ENCODE measurements around the gene ZP1.

The ZP1 gene

DNA sequence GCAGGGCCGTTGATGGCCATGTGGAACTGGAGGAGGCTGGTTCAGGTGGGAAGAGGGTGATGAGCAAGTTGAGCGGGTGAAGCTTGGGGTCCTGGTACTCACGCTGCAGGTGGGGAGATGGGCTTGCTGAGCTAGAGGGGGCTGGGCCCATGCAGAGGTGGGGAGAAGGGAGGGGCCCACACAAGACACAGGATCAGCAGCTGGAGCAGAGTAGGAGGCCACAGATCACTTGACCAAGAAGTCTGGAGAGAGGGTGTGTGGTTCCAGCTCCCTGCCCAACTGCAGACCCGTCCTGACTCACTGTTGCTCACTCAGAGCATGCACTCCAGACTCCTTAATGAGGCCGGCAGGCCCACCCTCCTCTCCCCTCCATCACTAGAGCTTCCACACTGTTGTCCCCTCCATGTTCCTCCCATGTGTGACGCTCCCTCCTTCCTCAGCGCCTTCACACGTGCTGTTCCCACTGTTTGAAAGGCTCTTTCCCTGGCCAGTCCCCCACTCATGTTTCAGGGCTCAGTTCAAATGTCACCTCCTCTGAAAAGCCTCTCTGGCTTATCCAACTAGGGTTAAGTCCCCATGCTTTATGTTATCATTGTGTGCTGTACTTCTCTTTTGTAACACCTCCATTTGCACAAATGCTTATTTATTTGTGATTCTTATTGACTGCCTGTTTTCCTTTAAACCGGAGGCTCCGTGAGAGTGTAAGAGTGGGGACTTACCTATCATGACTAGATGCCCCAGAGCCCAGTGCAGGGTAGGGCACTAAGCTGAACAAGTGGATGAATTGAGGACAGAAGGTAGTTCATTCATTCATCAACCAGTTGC is 23.1 kb upstream of the ZP1 start:
- DNase-seq (ENCODE audit: low spot score) = no peak

DNA sequence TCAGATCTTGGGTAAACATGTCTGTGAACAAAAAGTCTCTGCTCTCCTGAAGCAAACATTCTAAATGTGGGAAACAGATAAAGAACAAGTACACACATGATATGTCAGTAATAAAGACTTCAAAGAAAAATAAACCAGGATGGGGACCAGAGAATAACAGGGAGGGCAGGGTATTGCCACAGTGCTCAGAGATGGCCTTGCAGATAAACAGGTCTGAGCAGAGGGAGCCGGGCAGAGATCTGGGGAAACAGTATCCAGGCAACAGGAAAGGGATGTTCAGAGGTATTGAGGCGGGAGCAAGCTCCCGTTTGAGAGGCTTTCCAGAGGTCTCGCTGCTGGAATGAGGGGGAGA is 22.5 kb upstream of the ZP1 start:
- no peak for DNase-seq (ENCODE audit: low spot score)

DNA sequence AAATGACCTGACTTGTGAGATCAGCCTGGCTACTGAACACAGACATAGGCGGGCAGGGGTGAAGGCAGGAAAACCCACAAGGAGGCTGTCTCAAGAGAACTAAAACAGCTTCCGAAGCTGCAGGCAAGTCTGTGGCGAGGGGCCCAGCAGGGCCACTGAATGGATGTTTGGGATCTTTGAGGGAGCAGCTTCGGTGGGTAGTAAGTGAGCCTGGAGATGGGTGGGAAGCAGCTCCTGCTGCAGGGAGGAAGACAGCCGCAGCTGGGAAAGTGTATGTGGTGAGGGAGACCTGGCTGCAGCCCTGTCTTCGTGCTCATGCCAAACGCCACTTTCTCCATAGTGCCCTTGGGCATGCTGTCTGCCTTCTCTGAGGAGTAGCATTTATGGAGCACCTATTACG is 22.0 kb upstream of the ZP1 start:
- no peak for DNase-seq (ENCODE audit: low spot score)

DNA sequence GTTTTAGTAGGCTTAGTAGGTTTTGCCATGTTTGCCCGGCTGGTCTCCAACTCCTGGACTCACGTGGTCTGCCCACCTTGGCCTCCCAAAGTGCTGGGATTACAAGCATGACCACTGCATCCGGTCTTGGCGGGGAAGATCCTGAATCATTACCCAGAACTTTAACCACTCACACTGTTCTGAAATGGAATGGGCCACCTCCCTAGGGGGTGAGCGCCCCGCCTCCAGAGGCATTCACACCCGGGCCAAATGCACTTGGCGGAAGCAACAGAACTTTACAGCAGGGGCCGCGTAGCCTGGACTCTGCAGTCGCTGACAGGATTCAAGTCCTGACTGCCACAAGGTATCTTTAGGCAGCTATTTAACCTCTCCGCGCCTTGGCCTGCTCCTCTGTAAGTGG is 20.1 kb upstream of the ZP1 start:
- DNase-seq (ENCODE audit: low spot score) = no peak

DNA sequence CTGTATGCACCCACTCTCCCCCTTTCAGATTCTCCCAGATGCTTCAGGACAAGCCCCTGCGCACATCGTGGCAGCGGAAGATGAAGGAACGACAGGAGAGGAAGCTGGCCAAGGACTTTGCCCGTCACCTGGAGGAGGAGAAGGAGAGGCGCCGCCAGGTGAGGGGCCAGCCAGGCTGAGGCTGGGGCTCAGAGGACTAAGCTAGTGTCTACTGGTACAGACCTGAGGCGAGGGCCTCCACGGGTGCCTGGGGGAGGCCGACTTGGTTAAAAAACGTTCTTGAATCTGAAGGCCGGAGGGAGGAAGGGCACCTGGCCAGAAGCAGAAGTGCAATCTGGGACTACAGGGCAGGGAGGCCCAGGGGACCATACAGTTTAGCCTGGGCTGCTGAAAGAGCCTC is 19.4 kb upstream of the ZP1 start:
- no peak for DNase-seq (ENCODE audit: low spot score)

DNA sequence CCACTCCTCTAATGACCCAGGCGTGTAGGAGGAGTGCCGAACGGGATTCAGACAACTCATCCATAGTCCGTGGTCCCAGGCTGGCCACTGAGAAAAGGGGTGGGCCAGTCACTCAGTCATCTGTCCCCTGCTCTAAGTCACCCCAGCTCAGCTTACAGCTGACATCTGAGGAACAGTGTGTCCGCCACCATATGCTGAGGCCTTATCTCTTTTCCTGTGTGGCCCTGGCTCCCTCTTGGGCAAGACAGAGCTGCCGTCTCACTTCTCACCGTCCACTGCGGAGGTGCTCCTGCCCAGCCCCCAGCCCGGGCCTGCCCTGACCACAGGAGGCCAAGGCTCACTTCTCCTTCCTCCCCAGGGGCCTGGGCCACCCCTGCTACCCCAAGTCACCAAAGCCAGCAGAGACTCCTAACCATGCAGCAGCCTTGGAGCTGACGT is 18.6 kb upstream of the ZP1 start:
- no peak for DNase-seq (ENCODE audit: low spot score)

DNA sequence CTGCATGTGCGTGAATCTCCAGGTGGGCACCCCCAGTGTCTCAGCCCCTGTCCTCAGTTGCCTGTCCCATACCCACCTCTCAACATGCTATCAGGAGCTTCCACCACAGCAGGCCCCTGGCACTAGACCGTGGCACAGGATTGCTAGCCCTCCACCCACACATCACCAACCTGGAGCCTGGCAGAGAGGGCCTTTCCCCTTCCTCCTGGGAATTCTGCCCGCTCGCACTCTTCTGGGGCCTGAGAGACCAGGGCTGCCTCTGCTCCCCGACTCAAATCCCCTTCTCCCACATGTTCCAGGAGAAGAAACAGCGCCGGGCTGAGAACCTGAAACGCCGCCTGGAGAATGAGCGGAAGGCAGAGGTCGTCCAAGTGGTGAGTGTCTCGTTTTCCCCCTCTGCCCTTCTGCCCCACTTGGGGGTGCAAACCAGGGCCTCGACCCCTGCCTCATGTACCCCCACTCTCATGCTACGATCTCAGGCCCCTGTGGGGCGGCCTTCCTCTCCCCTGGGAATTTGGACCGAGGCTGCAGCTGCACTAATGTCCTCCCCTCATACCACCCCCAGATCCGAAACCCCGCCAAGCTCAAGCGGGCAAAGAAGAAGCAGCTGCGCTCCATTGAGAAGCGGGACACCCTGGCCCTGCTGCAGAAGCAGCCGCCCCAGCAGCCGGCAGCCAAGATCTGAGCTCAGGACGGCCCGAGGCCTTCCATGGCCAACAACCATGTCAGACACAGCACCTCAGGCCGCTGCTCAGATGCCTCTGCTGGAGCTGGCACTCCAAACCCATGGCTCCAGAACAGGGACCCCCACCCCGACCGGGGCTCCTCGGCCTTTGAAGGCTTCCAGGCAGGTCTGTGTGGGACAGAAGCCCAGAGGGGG is 17.5 kb upstream of the ZP1 start:
- DNase-seq (ENCODE audit: low spot score) = no peak

DNA sequence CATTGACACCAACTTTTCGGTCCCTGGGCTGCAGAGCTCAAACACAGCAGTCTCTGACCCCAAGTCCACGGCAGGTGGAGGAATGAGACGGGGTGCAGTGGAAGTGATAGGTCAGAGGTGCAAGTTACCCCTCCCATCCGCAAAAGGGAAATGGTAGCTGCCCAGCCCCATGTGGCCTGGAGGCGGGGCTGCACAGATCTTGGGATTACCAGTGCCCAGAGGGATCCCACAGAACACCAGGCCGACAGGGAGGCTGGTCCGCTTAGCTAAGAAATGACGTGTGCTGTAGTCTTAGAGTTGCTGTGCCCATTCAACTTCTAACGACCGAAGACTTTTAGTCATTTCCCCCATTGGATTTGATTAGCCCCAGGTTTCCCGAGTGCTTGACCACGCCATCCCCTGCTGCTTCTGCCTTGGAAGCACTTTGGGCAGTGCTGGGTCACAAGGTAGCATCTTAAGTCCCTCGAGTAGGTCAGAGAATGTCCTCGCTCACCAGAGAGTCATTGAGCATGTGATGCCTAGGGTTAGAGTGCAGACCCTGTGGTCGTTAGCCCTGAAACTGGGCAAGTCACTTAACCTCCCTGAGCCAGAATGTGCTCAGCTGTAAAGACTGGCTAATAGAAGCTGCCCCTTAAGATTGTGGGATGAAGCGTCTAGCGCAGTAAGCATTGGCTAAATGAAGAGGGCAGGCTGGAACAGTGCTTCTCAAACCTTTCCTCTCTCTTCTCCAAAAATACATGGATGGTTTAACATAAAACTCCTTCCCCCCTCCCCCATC is 15.8 kb upstream of the ZP1 start:
- DNase-seq (ENCODE audit: low spot score) = no peak

DNA sequence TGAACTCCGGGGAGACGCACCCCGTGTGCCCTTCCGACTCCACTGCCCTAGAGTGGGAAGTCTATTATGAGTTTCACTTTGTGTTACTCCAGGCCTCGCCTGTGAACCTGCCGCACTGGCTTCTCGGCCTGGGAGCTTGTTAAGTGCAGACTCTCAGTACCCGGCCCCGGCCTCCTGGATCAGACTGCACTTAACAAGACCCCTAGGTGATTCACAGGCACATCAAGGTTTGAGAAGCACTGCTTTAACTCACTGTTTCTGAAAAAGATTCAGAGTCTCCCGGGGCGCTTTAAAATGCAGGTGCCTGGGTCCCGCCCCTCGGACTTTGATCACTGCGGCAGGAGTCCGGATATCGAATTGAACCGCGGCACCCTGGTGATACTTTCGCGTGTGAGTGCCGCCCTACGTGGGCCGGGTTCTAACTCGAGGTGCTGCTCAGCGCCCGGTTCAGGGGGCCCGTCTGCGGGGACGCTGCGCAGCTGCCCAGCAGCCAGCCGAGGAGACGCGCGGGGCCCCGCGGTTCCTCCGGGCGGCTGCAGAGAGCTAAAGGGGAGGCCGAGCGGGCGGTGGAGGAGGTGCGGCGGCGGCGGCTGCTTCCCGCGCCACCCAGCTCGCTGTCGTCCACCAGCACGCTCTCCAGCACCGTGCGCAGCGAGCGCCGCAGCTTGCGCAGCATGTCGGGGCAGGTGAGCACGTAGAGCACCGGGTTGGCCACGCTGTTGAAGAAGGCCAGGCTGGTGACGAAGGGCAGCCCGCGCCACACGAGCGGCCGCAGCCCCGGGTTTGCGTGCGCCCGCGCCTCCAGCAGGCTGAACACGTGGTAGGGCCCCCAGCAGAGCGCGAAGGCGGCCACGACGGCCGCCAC is 15.0 kb upstream of the ZP1 start:
- no peak for DNase-seq (ENCODE audit: low spot score)

DNA sequence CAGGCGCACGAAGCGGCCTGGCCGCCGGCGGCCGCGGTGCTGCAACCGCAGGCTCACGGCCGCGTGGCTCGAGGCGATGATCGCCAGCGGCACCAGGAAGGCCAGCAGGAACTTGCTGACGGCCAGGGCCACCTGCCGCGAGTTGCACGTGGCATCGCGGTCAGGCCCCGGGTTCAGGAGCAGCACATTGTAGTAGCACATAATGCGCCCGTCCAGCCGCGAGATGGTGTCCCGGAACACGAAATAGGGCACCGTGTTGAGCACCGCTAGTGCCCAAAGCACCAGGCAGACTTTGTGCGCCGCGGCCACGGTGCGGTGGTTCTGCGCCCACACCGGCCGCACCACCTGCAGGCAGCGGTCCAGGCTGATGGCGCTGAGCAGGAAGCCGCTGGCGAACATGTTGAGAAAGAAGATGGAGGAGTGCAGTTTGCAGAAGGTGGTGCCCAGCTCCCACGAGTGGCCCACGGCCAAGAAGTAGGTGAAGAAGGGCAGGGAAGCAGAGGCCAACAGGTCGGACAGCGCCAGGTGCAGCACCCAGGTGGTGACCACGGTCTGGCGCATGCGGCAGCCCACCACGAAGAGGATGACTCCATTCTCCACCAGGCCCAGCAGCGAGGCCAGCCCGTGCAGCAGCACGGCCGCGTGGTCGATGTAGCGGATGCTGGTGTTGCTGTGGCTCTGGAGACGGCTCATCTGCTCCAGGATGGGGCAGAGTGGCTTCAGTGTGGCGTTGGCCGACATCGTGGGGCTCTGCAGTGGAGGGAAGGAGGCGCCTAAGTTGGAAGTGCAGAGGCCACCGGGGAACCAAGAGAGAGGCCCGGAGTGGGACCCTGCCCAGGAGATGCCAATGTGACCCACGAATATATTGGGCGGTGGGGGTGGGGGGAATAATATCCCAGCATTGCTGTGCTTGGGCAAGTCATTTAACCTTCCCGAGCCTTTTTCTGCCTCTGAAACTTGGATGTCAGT is 14.1 kb upstream of the ZP1 start:
- no peak for DNase-seq (ENCODE audit: low spot score)

DNA sequence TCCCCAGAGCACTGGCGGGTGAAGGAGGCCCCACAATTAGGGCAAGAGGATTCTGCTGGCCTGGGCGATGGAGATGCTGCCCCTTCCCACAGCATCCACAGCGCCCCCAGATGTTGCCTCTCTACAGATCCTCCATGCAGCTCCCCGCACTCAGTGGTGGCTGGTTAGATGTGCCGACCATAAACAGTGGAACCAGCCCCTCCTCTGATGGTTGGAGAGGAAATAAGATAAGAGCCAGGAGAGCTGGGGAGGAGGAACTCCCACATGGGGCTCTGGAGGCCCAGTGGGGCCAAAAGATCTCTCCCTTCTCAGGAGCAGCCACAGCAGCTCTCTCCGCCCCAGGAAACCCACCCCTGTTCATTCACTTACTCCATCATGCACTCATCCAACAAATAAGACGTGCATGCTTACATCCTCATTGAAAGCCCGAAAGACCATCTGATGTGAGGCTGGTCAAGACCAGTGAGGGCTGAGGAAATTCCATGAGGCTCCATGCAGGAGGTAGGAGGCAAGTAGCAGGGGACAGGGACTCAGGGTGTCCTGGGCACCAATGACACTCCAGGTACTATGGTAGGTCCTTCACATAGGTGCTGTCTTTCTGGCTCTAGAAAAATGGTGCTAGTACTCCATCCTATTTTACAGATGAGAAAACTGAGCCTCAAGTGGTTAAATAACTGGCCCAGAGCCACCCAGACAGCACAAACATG is 13.0 kb upstream of the ZP1 start:
- no peak for DNase-seq (ENCODE audit: low spot score)

DNA sequence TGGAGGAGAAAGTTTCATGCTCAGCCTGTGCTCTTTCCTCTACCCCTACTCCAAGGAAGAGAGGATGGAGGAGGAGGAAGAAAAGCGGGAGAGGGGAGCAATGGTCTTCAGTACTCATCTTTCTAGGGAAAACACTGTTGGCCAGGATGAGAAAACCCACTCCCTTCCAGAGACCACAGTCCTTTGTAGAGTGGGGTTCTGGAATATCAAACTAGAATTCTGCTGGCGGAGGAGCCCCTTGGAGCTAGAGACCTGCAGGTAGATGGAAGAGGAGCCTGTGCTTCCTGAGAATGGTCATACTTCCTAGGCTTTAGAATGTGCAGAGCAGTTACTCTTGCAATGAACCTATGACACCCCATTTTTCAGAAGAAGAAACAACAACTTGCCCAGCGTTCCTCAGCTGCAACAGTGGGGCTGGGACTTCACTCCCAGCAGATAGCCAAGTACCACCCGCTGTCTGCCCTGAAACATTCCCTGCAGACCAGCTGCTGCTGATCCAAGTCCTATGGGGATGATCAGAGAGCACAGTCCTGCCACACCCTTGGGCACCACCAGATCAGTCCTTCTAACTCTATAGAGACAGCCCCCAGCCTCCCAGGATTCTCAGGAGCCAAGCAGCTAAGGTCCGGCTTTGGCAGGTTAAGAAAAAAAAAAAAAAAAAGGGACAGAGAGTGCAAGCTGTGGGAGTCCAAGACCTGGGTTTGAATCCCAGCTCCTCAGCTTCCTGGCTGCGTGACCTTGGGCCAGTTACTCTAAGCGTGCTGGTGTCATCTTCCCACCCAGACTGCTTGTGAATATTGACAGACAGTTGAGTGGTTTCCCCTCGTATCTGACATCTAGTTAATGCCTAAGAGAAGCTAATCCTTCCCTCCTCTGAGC is 12.3 kb upstream of the ZP1 start:
- DNase-seq (ENCODE audit: low spot score) = no peak

DNA sequence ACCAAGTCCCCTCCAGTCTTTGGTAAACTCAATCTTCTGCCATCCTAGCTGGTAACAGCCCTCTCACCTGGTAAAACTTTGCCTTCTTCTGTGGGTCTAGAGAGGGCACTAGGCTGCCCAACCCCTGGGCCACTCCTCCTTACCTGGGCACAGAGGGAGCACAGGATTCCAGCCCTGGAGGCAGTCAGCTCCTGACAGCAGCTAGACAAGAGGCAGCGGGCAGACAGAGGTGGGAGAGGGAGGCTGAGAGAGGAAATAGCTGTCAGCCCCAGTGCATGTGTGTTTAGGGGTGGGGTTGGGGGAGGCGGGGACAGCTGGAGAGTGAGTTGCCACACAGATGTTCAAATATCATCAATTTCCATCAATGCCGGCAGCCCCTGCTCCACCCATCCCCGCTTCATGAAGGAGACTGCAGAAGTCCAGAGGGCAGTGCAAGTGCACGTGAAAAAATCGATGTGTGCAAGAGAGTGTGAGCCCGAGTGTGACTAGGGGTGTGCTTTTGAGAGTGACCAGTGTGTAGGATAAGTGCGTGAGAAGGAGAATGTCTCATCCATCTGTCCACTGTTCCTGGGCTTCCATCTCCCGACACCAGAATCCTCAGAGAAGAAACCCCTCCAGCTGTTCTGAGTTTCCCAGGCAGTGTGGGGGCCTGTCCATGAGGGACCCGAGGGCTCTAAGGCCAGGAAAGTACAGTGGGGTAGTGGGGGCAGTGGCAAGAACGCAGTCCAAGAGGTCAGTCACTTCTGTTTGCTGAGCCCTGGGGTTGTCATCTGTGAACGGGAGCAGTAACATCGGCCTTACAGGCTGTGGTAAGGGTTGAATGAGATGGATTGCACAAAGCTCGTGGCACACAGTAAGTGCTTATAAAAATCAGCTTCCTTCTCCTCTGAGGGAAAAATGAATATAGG is 11.4 kb upstream of the ZP1 start, which contains the start of gene PTGDR2:
Gene PTGDR2, minus strand, starts transcription at position 225 of the 908 bp plus-strand sequence. CDS start 2,228 bp downstream, outside the sequence.
- DNase-seq (ENCODE audit: low spot score) = no peak

DNA sequence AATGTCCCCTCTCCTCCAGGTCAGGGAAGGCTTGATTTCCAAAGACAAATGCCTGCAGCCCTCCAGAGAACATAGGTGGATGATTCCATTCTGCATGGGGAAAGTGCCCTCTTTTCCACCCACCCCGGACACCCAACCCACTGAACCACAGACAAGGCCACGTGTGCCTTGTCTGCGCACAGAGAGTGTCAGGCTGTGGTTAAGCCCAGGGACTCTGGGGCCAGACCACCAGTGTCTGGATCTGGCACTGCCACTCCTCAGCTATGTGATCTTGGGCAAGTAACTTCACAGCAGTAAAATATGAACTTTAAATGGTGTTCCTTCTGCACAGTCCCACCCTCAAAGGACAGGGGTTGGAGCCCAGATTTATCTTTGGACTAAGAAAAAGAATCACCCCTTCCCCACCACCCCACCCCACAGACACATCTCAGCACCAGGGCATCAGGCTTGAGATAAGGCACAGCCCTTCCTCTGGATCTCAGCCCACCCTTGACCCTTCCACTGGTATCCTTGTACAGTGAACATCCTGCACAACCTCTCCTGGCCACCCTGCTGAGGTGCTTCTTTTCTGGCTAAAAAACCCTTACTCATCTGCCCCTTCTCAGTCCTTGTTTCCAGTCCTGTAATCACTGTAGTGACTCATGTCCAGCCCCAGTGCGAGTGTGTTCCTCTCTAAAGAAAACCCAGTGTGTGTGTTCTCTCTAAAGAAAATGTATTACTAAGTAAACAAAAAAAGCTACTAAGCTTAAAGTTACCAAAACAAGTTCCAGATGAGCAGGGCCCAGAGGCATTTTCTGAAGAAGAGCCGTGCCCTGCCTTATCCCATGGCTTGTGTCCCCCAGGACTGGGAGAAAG is 9.7 kb upstream of the ZP1 start:
- DNase-seq (ENCODE audit: low spot score) = no peak

DNA sequence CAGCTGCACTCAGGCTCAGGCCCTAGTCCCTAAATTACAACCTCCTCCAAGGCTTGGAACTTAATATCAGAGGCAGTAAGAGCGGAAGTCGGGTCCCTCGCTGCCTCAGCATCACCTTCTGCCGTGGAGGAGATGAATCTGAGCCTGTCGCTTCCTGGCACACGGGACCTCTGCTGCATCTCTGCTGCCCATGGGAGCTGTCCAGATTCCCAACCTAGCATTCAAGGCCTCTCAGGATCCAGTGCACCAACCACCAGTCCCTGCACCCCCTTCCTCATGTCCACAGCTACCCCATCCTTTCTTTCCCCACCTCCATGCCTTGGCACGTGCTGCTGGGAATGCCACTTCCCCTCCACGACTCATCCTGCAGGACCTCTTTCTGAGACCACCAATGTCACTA is 9.1 kb upstream of the ZP1 start:
- no peak for DNase-seq (ENCODE audit: low spot score)

DNA sequence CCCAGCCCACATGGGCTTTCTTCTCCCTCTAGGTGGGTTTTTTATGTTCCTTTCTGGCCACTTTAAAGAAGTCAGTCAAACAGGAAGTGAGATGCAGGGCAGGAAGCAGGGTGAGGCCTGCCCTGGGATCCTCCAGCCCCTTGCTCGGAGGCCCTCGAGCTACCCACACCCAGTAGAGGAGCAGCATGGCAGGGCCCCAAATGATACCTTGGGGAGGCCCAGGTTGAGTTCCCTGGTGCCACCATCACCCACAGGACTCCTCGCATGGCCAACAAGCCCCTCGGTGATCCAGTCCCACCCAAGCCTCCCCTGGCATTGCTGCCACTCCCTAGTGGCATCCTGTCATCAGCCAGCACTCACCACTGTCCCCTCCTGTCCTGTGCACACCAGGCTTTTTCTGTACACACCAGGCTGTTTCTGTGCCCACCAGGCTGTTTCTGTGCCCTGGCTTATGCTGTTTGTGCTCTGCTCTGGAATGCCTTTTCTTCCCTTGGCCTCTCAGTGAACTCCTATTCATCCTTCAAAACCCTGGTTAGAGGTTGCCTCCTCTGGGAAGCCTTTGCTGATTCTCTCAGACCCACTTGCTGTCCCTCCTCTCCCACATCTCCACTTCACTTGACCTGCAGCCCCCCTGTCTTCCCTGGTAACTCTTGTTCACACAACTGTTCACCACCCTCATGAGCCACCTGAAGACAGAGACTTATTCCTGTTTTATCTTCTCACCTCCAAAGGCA is 8.4 kb upstream of the ZP1 start:
- no peak for DNase-seq (ENCODE audit: low spot score)
